ENCODE measurements around the gene NXPE4.

GRCh38 chr11:114525682-114526081 lies 69.9 kb downstream of the NXPE4 start:
- no peak for TF ChIP-seq CTCF (IDR thresholded peaks at IDR 0.05; ENCODE audit: low read depth, low read length)
- TF ChIP-seq POLR2A (IDR thresholded peaks at IDR 0.05; ENCODE audit: extremely low read depth, insufficient read length): no peak
- TF ChIP-seq MYC (IDR thresholded peaks at IDR 0.05; ENCODE audit: low read depth, low read length): no peak
